ENCODE measurements around the gene CD46. TPM values are rescaled to one million over a fixed set of nuclear protein-coding genes. Genes with fewer than 3 reads are reported as not detected.

CD46 gene
- total and polyA plus RNA-seq, 10 of the 15 experiments (the other 5 are each of a cell fraction or from before 2014, with no cell fraction given): 61.1 to 198 (median 81.4) TPM

DNA sequence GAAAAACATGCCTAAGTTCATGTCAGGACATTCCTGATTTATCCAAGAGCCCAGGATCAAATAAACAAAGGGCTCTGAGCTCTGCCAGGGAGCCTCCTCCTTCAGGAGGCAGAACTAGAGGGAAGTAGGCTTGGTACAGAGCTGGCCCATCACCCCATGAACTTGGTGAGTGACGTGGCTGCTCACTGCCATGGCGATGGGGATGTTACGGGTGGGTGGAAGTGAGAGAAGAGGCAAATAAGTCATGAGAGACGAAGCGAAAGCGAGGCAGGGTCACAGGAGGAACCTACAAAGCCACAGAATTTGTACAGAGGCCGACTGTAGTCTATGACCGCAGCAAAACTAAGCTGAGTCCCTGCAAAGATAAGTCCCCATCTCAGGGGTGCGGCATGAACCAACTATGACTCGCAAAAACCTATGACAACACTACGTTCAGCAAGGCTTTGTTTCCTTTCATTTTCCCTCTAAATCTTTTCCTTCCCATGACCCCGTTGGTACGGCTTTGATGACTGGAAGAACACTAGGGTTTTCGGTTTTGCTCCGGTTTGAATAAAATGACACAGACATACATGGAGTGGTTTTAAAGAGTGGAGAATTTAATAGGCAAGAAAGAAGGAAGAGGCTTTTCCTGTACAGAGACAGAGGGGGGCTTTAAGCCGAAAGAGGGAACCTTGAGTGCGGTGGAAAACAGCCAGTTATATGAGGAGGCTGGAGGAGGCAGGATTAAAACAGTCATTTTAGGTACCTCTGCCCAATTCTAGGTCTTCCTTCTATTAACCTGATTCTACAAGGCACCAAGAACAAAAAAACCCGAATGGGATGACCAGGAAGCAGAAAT is 74.1 kb downstream of the CD46 start (continued):
- TF ChIP-seq STAT3 (IDR thresholded peaks at IDR 0.05; ENCODE audit: low read depth, low read length) (no peak), FOXK2 (IDR thresholded peaks at IDR 0.05) (peak; percentile 30; the same call in 1 of the 2 replicates), TARDBP (IDR thresholded peaks at IDR 0.05; ENCODE audit: borderline replicate concordance) (no peak), NFIC (IDR thresholded peaks at IDR 0.05; ENCODE audit: low read depth, low read length) (peak; percentile 74; the same call in 1 of the 2 replicates), HDGF (IDR thresholded peaks at IDR 0.05) (peak; percentile 92), PAX5 (IDR thresholded peaks at IDR 0.05; ENCODE audit: borderline replicate concordance, low read depth, low read length) (peak; percentile 83; the same call in 1 of the 2 replicates), HCFC1 (IDR thresholded peaks at IDR 0.05; ENCODE audit: low read length) (peak; percentile 29; the same call in 1 of the 2 replicates), TBL1XR1 (IDR thresholded peaks at IDR 0.05; ENCODE audit: low read depth, low read length) (peak; percentile 92), EZH2 (IDR thresholded peaks at IDR 0.05; ENCODE audit: borderline replicate concordance, control insufficient read depth, low read depth, low read length) (no peak), STAT1 (conservative IDR thresholded peaks at IDR 0.05) (no peak), POLR2AphosphoS5 (IDR thresholded peaks at IDR 0.05; ENCODE audit: low read length) (peak; percentile 66)
- TF ChIP-seq, protein P1, sequence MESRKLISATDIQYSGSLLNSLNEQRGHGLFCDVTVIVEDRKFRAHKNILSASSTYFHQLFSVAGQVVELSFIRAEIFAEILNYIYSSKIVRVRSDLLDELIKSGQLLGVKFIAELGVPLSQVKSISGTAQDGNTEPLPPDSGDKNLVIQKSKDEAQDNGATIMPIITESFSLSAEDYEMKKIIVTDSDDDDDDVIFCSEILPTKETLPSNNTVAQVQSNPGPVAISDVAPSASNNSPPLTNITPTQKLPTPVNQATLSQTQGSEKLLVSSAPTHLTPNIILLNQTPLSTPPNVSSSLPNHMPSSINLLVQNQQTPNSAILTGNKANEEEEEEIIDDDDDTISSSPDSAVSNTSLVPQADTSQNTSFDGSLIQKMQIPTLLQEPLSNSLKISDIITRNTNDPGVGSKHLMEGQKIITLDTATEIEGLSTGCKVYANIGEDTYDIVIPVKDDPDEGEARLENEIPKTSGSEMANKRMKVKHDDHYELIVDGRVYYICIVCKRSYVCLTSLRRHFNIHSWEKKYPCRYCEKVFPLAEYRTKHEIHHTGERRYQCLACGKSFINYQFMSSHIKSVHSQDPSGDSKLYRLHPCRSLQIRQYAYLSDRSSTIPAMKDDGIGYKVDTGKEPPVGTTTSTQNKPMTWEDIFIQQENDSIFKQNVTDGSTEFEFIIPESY (IDR thresholded peaks at IDR 0.05): no peak
- TF ChIP-seq, protein P2, sequence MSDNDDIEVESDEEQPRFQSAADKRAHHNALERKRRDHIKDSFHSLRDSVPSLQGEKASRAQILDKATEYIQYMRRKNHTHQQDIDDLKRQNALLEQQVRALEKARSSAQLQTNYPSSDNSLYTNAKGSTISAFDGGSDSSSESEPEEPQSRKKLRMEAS (IDR thresholded peaks at IDR 0.05; ENCODE audit: low read depth, low read length): peak; percentile 46; the same call in 1 of the 2 replicates
- TF ChIP-seq, protein P3, sequence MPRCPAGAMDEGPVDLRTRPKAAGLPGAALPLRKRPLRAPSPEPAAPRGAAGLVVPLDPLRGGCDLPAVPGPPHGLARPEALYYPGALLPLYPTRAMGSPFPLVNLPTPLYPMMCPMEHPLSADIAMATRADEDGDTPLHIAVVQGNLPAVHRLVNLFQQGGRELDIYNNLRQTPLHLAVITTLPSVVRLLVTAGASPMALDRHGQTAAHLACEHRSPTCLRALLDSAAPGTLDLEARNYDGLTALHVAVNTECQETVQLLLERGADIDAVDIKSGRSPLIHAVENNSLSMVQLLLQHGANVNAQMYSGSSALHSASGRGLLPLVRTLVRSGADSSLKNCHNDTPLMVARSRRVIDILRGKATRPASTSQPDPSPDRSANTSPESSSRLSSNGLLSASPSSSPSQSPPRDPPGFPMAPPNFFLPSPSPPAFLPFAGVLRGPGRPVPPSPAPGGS (IDR thresholded peaks at IDR 0.05; ENCODE audit: borderline replicate concordance, insufficient read depth, low read depth, low read length, poor library complexity, severe bottlenecking): no peak
- TF ChIP-seq, protein P4, sequence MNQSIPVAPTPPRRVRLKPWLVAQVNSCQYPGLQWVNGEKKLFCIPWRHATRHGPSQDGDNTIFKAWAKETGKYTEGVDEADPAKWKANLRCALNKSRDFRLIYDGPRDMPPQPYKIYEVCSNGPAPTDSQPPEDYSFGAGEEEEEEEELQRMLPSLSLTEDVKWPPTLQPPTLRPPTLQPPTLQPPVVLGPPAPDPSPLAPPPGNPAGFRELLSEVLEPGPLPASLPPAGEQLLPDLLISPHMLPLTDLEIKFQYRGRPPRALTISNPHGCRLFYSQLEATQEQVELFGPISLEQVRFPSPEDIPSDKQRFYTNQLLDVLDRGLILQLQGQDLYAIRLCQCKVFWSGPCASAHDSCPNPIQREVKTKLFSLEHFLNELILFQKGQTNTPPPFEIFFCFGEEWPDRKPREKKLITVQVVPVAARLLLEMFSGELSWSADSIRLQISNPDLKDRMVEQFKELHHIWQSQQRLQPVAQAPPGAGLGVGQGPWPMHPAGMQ (IDR thresholded peaks at IDR 0.05; ENCODE audit: borderline replicate concordance): no peak
